NCI-H1105 (cell line): ENCODE data around the gene SMCO3.

Experiments
- DNase-seq: peaks from one replicate; lab custom pipeline; 2025; lab: John Stamatoyannopoulos, UW

SMCO3 gene

GRCh38 chr12:14814014-14814413 is at the start of gene SMCO3:
TSS of gene SMCO3 (minus strand) at chr12:14814182. CDS start at chr12:14806680, 7,502 bp downstream.
- no peak for DNase-seq

DNA sequence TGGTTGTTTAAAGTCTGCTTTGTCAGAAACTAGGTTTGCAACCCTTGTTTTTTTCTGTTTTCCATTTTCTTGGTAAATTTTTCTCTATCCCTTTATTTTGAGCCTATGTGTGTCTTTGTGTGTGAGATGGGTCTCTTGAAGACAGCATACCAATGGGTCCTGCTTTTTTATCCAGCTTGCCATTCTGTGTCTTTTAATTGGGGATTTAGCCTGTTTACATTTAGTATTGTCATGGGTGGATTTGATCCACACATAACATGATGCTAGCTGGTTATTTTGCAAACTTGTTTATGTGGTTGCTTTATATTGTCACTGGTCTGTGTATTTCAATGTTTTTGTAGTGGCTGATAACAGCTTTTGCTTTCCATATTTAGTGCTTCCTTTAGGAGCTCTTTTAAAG is 46.5 kb upstream of the SMCO3 start:
- DNase-seq = no peak

DNA sequence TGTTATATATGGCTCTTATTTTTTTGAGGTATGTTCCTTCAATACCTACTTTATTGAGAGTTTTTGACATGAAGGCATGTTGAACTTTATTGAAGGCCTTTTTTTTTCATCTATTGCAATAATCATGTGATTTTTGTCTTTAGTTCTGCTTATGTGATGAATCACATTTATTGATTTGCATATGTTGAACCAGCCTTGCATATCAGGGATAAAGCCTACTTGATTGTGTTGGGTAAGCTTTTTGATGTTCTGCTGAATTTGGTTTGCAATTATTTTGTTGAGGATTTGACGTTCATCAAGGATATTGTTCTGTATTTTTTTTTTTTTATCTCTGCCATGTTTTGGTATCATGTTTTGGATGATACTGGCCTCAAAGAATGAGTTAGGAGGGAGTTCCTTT is 44.5 kb upstream of the SMCO3 start:
- DNase-seq = no peak

DNA sequence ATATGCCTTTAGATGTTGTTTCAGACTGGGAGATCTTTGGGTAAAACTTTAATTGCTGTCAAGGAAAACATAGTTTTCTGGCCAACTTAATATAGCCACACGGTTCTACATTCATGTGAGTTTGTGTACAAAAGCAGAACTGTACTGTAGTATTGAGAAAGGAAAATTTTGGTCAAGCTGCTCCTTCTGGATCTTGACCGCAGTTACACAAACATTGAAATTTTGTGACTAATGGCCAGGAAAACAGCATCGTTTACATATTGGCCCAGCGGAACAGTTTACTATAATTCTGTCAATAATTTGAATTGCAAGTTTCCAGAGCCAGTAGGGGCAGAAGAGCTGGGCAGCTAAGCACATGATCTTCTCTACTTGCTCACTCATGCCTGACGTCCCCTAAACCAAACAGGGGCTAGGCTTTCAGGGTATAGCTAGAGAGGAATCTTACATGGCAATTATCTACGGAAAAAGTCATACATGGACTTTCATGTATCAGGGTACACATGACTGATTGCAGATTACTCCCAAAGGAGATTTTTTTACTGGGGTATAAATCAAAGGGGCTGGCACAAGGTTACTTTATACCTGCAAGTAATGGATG is 40.7 kb upstream of the SMCO3 start:
- no peak for DNase-seq

GRCh38 chr12:14853961-14854360 is 40.0 kb upstream of the SMCO3 start:
- no peak for DNase-seq

DNA sequence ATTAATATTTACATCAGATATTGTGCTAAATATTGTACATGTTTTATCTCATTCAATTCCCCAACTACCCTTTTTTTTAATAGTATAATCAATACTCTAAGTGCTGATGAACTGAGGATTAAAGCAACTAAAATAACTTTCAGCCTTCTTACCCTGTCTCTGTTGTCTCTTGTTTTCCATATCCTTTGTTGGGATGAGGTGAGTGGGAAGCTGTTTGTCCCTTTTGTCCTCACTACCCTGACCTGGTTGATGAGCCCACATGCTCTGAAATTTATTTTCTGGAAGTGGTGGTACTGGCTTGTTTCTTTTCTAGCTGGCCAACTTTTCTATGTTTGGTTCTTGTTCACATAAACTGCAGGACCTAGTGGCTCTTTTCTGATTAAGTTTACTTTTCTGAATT is 38.9 kb upstream of the SMCO3 start:
- DNase-seq = no peak

GRCh38 chr12:14850929-14851663 is 37.1 kb upstream of the SMCO3 start:
- no peak for DNase-seq

- no peak for DNase-seq
Measured at GRCh38 chr12:14849661-14850060, 35.7 kb upstream of the SMCO3 start.

DNA sequence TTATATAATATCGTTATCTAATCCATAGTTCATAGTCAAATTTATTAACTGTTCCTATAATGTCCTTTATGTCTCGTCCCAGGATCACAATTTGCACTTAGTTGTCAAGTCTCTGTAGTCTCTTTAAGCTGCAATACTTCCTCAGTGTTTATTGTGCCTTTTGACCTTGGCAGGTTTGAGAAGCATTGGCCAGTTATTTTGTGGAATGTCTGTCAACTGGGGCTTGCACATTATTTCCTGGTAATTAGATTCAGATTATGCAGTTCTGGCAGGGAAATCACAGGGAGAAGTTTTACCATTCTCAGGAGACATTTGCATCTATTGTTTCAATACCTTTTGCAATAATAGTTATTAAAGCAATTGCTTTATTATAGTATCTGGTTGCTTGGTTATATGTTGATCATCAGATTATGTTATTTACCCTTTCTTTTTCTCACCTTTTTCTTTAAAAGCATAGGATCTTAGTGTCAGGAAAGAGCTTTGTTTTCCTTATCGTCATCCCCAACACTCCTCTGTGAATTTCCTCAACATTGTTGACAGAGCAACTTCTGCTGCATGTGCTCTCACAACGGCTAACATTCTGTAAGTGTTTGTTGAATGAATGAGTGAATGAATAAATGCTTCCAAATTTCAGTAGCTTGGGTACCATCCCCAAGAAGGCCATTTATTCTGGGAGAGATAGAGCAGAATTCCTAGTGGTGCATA is 33.0 kb upstream of the SMCO3 start:
- no peak for DNase-seq

DNA sequence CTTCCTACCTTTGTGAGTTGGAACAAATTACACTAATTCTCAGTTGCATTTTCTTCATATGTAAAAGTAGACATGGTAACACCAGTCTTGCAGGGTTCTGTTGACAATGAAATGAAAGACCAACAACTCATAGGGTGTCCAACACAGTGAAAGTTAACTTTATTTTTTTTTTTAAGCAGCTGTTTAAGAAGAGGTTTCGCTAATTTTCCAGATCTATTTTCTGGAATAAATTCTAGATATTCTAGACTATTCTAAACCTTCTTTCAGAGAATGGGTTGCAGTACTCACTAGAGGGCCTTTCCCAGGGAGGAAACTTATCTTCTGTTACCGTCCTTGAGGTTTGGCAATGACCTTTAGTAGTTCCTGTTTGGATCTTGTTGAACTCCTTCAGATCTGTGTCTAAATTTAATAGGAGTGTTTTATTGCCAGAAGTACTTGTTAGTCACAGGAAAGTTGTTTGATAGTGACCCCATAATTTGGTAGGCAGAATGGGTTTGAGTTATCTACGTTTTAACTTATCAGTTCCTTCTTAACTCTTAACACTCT is 32.1 kb upstream of the SMCO3 start:
- DNase-seq = no peak

DNA sequence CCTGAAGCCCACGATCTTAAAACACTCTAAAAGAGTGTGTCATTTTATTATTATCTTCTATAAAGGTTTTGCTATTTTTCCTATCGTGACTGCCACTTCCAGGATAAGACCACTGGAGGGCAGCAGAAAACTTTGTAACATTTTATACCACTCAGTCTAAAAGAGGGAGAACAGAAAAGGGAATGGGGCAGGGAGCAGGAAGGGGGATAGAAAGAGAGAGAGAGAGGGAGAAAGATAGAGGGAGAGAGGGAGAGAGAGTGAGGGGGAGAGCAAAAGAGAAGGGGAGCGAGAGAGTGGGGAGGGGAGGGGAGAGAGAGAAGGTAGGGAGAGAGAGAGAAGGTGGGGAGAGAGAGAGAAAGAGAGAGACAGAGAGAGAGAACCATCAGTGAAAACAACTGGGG is 31.4 kb upstream of the SMCO3 start:
- DNase-seq = peak; percentile 47

- DNase-seq = no peak
Measured at GRCh38 chr12:14844401-14844800, 30.4 kb upstream of the SMCO3 start.

DNA sequence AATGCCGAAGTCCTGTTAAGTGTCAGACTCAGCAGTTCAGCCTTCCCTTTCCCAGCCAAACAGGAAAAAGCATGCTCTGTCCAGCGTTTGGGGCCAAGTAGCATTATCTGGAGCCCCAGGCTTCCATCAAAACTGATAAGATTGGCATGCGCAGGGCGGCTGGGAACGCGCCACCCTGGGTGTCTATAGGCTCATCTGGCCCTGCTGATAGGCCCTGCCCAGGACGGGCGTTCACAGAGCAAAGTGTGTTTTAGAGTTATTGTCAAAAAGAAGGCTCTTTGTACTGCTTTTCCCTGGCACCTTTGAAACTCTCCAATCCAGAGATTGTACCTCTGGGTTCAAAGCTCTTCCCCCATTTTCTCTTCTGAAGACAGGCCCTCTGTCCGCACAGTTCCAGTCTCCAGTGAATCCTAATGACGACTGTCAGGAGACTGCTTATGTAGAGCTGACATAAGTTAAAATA is 29.5 kb upstream of the SMCO3 start, which contains the start of gene ART4:
Gene ART4, minus strand, starts transcription at position 102 of the 463 bp plus-strand sequence. CDS start 413 bp downstream, outside the sequence.
- no peak for DNase-seq

GRCh38 chr12:14842315-14842714 is 28.3 kb upstream of the SMCO3 start:
- DNase-seq = no peak

DNA sequence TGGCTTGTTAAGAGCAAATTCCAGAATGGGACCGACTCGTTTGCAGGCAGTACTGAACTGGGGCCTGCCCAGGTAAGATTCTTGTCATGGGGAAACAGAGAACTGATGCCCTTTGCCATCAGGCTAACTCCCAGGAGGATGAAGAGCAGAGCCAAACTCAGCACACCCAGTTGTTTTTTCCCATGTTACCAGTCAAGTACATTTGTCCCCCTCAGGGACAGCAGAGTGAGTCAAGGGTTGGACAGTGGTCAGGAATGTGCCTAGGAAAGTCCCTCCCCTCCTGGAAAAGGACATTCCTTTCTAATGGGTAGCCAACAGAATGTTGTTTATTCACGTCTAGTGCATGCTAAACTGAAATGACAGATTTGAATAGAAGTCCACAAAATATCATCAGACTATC is 27.8 kb upstream of the SMCO3 start:
- DNase-seq = no peak

DNA sequence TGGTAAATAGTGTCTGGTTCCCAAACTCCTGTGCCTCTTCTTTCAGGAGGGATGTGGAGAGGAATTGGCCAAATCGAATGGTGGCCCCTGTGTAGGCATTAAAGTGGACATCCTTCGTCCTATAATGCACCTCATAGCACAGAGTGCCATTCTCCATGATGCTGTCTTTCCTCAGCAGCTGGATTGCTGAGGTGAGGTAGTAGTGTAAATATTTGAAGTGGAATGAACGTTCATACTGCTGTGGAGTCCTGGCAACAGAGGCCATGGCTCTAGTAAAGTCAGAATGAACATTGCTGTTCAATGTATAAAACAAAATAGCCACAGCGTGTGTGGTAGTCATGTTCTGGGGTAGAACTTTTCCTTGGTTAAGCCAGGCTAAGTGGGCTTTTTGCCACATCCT is 26.6 kb upstream of the SMCO3 start:
- no peak for DNase-seq

DNA sequence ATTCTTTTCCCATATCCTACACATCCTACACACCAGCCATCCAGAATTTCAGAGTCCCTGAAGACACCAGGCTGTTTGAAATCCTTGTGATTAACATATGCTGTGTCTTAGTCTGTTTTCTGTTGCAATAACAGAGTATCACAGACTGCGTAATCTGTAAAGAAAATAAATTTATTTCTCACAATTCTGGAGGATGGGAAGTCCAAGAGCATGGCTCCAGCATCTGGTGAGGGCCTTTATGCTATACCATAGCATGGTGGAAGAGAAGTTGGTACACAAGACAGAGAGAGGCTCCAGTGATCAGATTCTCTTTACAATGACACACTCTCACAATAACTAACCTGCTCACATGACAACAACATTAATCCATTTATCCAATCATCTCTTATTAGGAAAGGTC is 25.3 kb upstream of the SMCO3 start:
- DNase-seq = no peak

GRCh38 chr12:14836336-14837210 is 22.6 kb upstream of the SMCO3 start:
- DNase-seq = no peak

DNA sequence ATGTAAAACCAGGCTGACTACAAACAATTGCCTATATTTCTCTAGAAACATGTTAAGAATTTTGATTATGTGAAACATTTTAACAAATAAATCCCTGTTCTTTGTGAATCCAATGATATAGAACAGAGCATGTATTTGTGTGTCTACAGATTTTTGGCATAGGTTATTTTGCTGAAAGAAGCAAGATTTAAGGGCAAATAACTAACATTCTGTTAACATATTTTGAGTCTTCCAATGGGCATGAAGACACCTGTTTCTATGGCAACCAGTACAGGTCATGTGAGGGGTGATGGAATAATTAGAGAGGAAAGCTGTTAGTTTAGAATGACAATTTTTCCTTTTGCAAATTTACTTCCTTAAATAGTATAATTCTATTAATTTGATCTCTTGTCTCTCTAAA is 20.5 kb upstream of the SMCO3 start:
- no peak for DNase-seq

DNA sequence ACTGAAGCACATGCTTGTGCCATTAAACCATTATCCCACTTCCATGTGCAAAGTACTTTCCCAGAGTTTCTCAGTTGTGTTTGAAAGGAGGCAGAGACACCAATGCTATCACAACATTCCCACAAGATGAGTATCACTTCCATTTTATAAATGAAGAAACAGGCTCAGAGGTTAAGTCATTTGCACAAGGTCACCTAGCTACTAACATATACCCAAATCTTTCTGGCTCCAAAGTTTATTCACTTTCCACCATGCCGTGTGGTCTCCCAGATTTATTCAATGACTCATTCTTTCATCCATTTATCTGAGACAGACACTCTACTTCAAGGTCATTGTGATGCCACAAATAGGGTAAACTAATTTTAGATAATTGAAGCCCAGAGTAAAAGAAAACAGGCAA is 20.0 kb upstream of the SMCO3 start:
- DNase-seq = no peak

- DNase-seq = no peak
Measured at GRCh38 chr12:14833336-14833735, 19.4 kb upstream of the SMCO3 start.

- DNase-seq = no peak
Measured at GRCh38 chr12:14828892-14829291, 14.9 kb upstream of the SMCO3 start.
